SK-N-SH (cell line): ENCODE results near the gene PHLPP2.

Experiments used
- ELF1 ChIP-seq: IDR thresholded peaks from 2 replicates; pipeline ENCODE4 v1.4.0; 2012
- GABPA ChIP-seq: IDR thresholded peaks from 2 replicates; pipeline ENCODE4 v1.4.0; 2012; ENCODE audit warnings: low read depth, mild to moderate bottlenecking
- JUND ChIP-seq: IDR thresholded peaks from 2 replicates; pipeline ENCODE4 v1.4.0; 2012
- MAX ChIP-seq: IDR thresholded peaks from 2 replicates; pipeline ENCODE4 v1.4.0; 2012; ENCODE audit warnings: low read depth
- NRF1 ChIP-seq: IDR thresholded peaks from 2 replicates; pipeline ENCODE4 v1.6.1; 2012; ENCODE audit warnings: low read depth, mild to moderate bottlenecking, low read length
- POLR2AphosphoS5 ChIP-seq: IDR thresholded peaks from 2 replicates; pipeline ENCODE4 v1.6.1; 2012; ENCODE audit warnings: low read depth, low read length
- RAD21 ChIP-seq: IDR thresholded peaks from 2 replicates; pipeline ENCODE4 v1.6.1; 2012; ENCODE audit warnings: mild to moderate bottlenecking, low read length
- SIN3A ChIP-seq: IDR thresholded peaks from 2 replicates; pipeline ENCODE4 v1.6.1; 2012; ENCODE audit warnings: low read depth, mild to moderate bottlenecking, low read length, moderate library complexity, borderline replicate concordance
- YY1 ChIP-seq: IDR thresholded peaks from 2 replicates; pipeline ENCODE4 v1.4.0; 2012; ENCODE audit warnings: low read depth, mild to moderate bottlenecking
- TF ChIP-seq, protein P1 (sequence below): fragments of 200-600 bp; sonication (generic); IDR thresholded peaks from 2 replicates; pipeline ENCODE4 v1.6.1; 2017; ENCODE audit warnings: antibody characterized with exemption, mild to moderate bottlenecking, moderate library complexity
- TF ChIP-seq, protein P2 (sequence below): IDR thresholded peaks from 2 replicates; pipeline ENCODE4 v1.4.0; 2012; ENCODE audit warnings: low read depth, borderline replicate concordance

DNA sequence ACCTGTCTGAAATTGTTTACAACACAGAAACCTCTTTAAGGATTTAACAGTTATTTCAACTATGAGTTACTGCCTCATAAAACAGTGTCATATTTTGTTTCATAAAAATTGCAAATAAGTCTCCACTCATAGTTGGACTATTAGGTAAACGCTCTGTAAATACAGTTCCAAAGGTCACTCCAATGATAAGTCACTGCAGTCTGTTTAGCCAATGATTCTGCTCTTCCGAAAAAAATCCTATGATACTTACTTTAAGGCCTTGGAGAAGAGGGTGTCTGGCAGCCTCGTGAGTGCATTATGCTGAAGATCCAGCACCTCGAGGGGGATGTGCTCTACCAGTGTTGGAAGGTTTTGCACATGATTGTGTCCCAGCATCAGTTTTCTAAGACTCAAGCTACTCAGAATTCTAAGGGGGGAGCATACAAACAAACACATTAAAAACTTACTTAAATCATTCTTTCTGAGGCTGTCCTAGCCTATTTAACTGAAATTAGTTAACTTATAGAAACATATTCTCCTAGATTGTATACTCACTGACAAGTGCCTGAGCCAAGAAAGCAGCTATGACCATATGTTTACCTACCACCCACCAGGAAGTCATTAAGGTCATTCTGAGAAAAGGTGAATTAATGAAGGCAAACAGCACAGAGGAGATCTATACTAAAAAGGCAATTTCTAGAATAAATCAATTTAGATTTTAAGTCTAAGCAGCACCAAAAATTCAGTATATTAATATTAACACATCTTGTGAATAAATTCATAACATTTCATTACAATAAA, 57.4 kb downstream of the PHLPP2 start:
- TF ChIP-seq RAD21 (no peak), MAX (no peak), ELF1 (no peak), POLR2AphosphoS5 (no peak), NRF1 (no peak), YY1 (no peak), GABPA (no peak), SIN3A (no peak), JUND (no peak)
- TF ChIP-seq, protein P1, sequence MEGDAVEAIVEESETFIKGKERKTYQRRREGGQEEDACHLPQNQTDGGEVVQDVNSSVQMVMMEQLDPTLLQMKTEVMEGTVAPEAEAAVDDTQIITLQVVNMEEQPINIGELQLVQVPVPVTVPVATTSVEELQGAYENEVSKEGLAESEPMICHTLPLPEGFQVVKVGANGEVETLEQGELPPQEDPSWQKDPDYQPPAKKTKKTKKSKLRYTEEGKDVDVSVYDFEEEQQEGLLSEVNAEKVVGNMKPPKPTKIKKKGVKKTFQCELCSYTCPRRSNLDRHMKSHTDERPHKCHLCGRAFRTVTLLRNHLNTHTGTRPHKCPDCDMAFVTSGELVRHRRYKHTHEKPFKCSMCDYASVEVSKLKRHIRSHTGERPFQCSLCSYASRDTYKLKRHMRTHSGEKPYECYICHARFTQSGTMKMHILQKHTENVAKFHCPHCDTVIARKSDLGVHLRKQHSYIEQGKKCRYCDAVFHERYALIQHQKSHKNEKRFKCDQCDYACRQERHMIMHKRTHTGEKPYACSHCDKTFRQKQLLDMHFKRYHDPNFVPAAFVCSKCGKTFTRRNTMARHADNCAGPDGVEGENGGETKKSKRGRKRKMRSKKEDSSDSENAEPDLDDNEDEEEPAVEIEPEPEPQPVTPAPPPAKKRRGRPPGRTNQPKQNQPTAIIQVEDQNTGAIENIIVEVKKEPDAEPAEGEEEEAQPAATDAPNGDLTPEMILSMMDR: no peak
- TF ChIP-seq, protein P2, sequence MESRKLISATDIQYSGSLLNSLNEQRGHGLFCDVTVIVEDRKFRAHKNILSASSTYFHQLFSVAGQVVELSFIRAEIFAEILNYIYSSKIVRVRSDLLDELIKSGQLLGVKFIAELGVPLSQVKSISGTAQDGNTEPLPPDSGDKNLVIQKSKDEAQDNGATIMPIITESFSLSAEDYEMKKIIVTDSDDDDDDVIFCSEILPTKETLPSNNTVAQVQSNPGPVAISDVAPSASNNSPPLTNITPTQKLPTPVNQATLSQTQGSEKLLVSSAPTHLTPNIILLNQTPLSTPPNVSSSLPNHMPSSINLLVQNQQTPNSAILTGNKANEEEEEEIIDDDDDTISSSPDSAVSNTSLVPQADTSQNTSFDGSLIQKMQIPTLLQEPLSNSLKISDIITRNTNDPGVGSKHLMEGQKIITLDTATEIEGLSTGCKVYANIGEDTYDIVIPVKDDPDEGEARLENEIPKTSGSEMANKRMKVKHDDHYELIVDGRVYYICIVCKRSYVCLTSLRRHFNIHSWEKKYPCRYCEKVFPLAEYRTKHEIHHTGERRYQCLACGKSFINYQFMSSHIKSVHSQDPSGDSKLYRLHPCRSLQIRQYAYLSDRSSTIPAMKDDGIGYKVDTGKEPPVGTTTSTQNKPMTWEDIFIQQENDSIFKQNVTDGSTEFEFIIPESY: no peak
